GM19193 (cell line): ENCODE data around the gene GNAI1.

ENCODE experiments used
- POLR2A ChIP-seq: IDR thresholded peaks from 4 replicates; pipeline ENCODE4 v1.6.1; 2011; ENCODE audit not compliant: insufficient read depth, insufficient read length; ENCODE audit errors: extremely low read depth

GNAI1 gene

GRCh38 chr7:80206763-80207162 is 72.1 kb downstream of the GNAI1 start:
- no peak for TF ChIP-seq POLR2A

GRCh38 chr7:80207501-80207900 is 72.9 kb downstream of the GNAI1 start:
- TF ChIP-seq POLR2A: no peak

GRCh38 chr7:80208700-80209099 is 74.1 kb downstream of the GNAI1 start:
- TF ChIP-seq POLR2A: no peak

- TF ChIP-seq POLR2A: no peak
These were observed 75.8 kb downstream of the GNAI1 start for GRCh38 chr7:80210400-80210799.

GRCh38 chr7:80213814-80214213 is 79.2 kb downstream of the GNAI1 start:
- TF ChIP-seq POLR2A: no peak

- TF ChIP-seq POLR2A: no peak
These were observed 81.1 kb downstream of the GNAI1 start for GRCh38 chr7:80215734-80216133.

- TF ChIP-seq POLR2A: no peak
These were observed 82.6 kb downstream of the GNAI1 start for GRCh38 chr7:80216996-80217842.

- TF ChIP-seq POLR2A: no peak
These were observed 84.1 kb downstream of the GNAI1 start for GRCh38 chr7:80218723-80219122.

GRCh38 chr7:80220022-80220634 is 85.5 kb downstream of the GNAI1 start:
- TF ChIP-seq POLR2A: no peak

GRCh38 chr7:80224415-80224814 is 89.8 kb downstream of the GNAI1 start:
- TF ChIP-seq POLR2A: no peak

GRCh38 chr7:80225361-80225760 is 90.7 kb downstream of the GNAI1 start:
- no peak for TF ChIP-seq POLR2A

- TF ChIP-seq POLR2A: no peak
These were observed 92.0 kb downstream of the GNAI1 start for GRCh38 chr7:80226629-80227028.

GRCh38 chr7:80230327-80230726 is 95.7 kb downstream of the GNAI1 start:
- no peak for TF ChIP-seq POLR2A

GRCh38 chr7:80231707-80232106 is 97.1 kb downstream of the GNAI1 start:
- no peak for TF ChIP-seq POLR2A

- no peak for TF ChIP-seq POLR2A
These were observed 98.5 kb downstream of the GNAI1 start for GRCh38 chr7:80232979-80233724.
